HepG2 (cell line): Measurements from ENCODE around the gene RPL3. TPM values are rescaled to one million over a fixed set of nuclear protein-coding genes. Genes with fewer than 3 reads are reported as not detected.

ENCODE experiments used
- ARNTL ChIP-seq: sonication (generic); formaldehyde crosslinking; IDR thresholded peaks from 2 replicates; pipeline ENCODE4 v1.4.0; 2020; ENCODE audit warnings: mild to moderate bottlenecking, missing genetic modification reagents
- ERF ChIP-seq: IDR thresholded peaks from 2 replicates; pipeline ENCODE4 v1.6.1; 2018; ENCODE audit warnings: missing biosample characterization, missing genetic modification reagents
- MED1 ChIP-seq: sonication (generic); formaldehyde crosslinking; IDR thresholded peaks from 2 replicates; pipeline ENCODE4 v1.4.0; 2020; ENCODE audit warnings: missing genetic modification reagents
- NCOA2 ChIP-seq: sonication (generic); formaldehyde crosslinking; IDR thresholded peaks from 2 replicates; pipeline ENCODE4 v1.8.0; 2022; ENCODE audit warnings: inconsistent platforms
- PAWR ChIP-seq: sonication (generic); formaldehyde crosslinking; IDR thresholded peaks from 2 replicates; pipeline ENCODE4 v1.4.0; 2020; ENCODE audit warnings: missing genetic modification reagents, mild to moderate bottlenecking, borderline replicate concordance
- PAX8 ChIP-seq: sonication (generic); formaldehyde crosslinking; IDR thresholded peaks from 2 replicates; pipeline ENCODE4 v1.8.0; 2022; ENCODE audit warnings: mild to moderate bottlenecking, missing genetic modification reagents, borderline replicate concordance
- WIZ ChIP-seq: sonication (generic); formaldehyde crosslinking; IDR thresholded peaks from 2 replicates; pipeline ENCODE4 v1.5.1; 2020; ENCODE audit warnings: mild to moderate bottlenecking, missing genetic modification reagents
- ZBTB3 ChIP-seq: sonication (generic); formaldehyde crosslinking; IDR thresholded peaks from 2 replicates; pipeline ENCODE4 v1.4.0; 2020; ENCODE audit warnings: low read depth, mild to moderate bottlenecking, moderate library complexity, missing genetic modification reagents, borderline replicate concordance
- ZNF460 ChIP-seq: sonication (generic); formaldehyde crosslinking; IDR thresholded peaks from 2 replicates; pipeline ENCODE4 v1.5.1; 2020; ENCODE audit warnings: missing genetic modification reagents, mild to moderate bottlenecking, borderline replicate concordance
- polyA plus RNA-seq, 8 experiments: library from polyadenylated mRNA; depleted of rRNA in 3 of 8; stranded (reverse) in 7 of 8; unstranded in 1 of 8; fragments of >200 nt; fragmentation: Illumina TruSeq in 4 of 8; extraction: Trizol in 4 of 8; gene quantifications; 2 replicates each; pipeline versions ENCODE4 v1.2.1 to v1.2.3, GENCODE V29; 2011 to 2016; ENCODE audit warnings: low read depth in 4 of 8, missing spikeins in 1 of 8, mixed read lengths in 1 of 8; ENCODE audit not compliant: insufficient read depth in 1 of 8
- total RNA-seq, 5 experiments: library from RNA; depleted of rRNA; stranded (reverse); fragments of >200 nt; fragmentation: Illumina TruSeq; extraction: Trizol; gene quantifications; 2 replicates each; pipeline ENCODE4 v1.2.3, GENCODE V29; 2016; ENCODE audit warnings: low read depth in 1 of 5
- TF ChIP-seq, protein P1 (sequence below): sonication (generic); formaldehyde crosslinking; IDR thresholded peaks from 2 replicates; pipeline ENCODE4 v1.9.0; 2022; ENCODE audit warnings: low read depth, missing genetic modification reagents
- TF ChIP-seq, protein P2 (sequence below): sonication (generic); formaldehyde crosslinking; IDR thresholded peaks from 2 replicates; pipeline ENCODE4 v1.8.0; 2022; ENCODE audit warnings: missing genetic modification reagents, mild to moderate bottlenecking, inconsistent platforms, borderline replicate concordance
- TF ChIP-seq, protein P3 (sequence below): sonication (generic); formaldehyde crosslinking; IDR thresholded peaks from 2 replicates; pipeline ENCODE4 v1.4.0; 2020; ENCODE audit warnings: missing genetic modification reagents, borderline replicate concordance
- TF ChIP-seq, protein P4 (sequence below): sonication (generic); formaldehyde crosslinking; IDR thresholded peaks from 2 replicates; pipeline ENCODE4 v1.5.0; 2020; ENCODE audit warnings: mild to moderate bottlenecking, missing genetic modification reagents, borderline replicate concordance
- TF ChIP-seq, protein P5 (sequence below): sonication (generic); formaldehyde crosslinking; IDR thresholded peaks from 2 replicates; pipeline ENCODE4 v1.4.0; 2020; ENCODE audit warnings: mild to moderate bottlenecking, missing genetic modification reagents
- TF ChIP-seq, protein P6 (sequence below): sonication (generic); formaldehyde crosslinking; IDR thresholded peaks from 2 replicates; pipeline ENCODE4 v1.5.0; 2020; ENCODE audit warnings: missing genetic modification reagents

The RPL3 gene
- total and polyA plus RNA-seq, 2 of the 13 experiments (the other 11 are each of a cell fraction or from before 2014, with no cell fraction given), result 1,051 to 3,279 TPM

DNA sequence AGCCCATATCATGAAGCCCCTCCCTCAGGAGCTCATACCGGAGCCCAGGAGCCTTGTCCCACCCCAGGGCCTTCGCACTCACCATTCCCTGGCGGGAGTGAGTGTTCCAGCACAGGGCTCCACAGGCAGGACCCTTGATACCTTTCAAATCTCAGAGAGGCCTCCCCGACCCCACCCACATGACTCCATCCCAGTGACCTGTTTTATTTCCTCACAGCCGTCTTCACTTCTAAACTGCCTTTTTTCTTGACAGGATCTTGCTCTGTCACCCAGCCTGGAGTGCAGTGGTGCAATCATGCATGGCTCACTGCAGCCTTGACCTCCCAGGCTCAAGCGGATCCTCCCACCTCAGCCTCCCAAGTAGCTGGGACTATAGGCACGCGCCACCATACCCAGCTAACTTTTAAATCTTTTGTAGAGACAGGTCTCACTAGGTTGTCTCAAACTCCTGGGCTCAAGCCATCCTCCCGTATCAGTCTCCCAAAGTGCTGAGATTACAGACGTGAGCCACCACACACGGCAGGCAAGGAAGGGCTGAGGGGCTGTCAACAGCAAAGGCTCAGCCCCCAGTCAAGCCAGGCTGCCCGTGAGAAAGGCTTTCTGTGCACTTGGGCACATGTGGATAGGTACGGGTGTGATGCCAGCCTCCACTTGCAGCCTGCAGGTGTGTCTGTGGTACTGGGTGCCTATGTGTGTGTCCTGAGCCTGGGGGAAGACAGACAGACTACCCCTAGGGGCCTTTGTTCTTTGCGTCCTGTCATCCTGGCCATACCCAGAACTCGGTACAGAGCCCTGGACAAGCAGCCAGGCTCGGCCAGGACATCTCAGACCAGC is 9.3 kb downstream of the RPL3 start (continued):
- TF ChIP-seq, protein P1, sequence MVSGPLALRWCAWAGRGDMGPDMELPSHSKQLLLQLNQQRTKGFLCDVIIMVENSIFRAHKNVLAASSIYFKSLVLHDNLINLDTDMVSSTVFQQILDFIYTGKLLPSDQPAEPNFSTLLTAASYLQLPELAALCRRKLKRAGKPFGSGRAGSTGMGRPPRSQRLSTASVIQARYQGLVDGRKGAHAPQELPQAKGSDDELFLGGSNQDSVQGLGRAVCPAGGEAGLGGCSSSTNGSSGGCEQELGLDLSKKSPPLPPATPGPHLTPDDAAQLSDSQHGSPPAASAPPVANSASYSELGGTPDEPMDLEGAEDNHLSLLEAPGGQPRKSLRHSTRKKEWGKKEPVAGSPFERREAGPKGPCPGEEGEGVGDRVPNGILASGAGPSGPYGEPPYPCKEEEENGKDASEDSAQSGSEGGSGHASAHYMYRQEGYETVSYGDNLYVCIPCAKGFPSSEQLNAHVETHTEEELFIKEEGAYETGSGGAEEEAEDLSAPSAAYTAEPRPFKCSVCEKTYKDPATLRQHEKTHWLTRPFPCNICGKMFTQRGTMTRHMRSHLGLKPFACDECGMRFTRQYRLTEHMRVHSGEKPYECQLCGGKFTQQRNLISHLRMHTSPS (CRISPR knock-in tag), result no peak
- TF ChIP-seq ZNF460, result peak; percentile 87; the same call in 1 of the 2 replicates
- no peak for TF ChIP-seq PAX8
- TF ChIP-seq ZBTB3, result 0 out of 2 replicates have a peak, but pooled peaks have one; percentile 35
- TF ChIP-seq NCOA2 (CRISPR knock-in tag), result no peak
- TF ChIP-seq PAWR, result no peak
- TF ChIP-seq, protein P2, sequence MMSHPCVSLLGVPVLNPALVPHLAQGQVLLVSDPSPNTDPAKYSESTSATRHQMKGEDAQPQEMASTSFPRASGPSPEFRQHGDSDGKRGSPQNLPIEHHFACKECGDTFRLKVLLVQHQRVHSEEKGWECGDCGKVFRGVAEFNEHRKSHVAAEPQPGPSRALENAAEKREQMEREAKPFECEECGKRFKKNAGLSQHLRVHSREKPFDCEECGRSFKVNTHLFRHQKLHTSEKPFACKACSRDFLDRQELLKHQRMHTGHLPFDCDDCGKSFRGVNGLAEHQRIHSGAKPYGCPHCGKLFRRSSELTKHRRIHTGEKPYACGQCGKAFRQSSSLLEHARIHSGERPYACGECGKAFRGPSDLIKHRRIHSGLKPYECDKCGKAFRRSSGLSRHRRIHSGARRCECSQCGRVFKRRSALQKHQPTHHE (CRISPR knock-in tag), result no peak
- 0 out of 2 replicates have a peak, but pooled peaks have one; percentile 4 for TF ChIP-seq ARNTL (CRISPR knock-in tag)
- no peak for TF ChIP-seq WIZ (CRISPR knock-in tag)
- TF ChIP-seq, protein P3, sequence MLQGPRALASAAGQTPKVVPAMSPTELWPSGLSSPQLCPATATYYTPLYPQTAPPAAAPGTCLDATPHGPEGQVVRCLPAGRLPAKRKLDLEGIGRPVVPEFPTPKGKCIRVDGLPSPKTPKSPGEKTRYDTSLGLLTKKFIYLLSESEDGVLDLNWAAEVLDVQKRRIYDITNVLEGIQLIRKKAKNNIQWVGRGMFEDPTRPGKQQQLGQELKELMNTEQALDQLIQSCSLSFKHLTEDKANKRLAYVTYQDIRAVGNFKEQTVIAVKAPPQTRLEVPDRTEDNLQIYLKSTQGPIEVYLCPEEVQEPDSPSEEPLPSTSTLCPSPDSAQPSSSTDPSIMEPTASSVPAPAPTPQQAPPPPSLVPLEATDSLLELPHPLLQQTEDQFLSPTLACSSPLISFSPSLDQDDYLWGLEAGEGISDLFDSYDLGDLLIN (CRISPR knock-in tag), result no peak
- TF ChIP-seq, protein P4, sequence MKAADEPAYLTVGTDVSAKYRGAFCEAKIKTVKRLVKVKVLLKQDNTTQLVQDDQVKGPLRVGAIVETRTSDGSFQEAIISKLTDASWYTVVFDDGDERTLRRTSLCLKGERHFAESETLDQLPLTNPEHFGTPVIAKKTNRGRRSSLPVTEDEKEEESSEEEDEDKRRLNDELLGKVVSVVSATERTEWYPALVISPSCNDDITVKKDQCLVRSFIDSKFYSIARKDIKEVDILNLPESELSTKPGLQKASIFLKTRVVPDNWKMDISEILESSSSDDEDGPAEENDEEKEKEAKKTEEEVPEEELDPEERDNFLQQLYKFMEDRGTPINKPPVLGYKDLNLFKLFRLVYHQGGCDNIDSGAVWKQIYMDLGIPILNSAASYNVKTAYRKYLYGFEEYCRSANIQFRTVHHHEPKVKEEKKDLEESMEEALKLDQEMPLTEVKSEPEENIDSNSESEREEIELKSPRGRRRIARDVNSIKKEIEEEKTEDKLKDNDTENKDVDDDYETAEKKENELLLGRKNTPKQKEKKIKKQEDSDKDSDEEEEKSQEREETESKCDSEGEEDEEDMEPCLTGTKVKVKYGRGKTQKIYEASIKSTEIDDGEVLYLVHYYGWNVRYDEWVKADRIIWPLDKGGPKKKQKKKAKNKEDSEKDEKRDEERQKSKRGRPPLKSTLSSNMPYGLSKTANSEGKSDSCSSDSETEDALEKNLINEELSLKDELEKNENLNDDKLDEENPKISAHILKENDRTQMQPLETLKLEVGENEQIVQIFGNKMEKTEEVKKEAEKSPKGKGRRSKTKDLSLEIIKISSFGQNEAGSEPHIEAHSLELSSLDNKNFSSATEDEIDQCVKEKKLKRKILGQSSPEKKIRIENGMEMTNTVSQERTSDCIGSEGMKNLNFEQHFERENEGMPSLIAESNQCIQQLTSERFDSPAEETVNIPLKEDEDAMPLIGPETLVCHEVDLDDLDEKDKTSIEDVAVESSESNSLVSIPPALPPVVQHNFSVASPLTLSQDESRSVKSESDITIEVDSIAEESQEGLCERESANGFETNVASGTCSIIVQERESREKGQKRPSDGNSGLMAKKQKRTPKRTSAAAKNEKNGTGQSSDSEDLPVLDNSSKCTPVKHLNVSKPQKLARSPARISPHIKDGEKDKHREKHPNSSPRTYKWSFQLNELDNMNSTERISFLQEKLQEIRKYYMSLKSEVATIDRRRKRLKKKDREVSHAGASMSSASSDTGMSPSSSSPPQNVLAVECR (CRISPR knock-in tag), result peak; percentile 38; the same call in 1 of the 2 replicates
- TF ChIP-seq ERF (CRISPR knock-in tag), result no peak
- no peak for TF ChIP-seq MED1 (CRISPR knock-in tag)
- TF ChIP-seq, protein P5, sequence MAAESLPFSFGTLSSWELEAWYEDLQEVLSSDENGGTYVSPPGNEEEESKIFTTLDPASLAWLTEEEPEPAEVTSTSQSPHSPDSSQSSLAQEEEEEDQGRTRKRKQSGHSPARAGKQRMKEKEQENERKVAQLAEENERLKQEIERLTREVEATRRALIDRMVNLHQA (CRISPR knock-in tag), result no peak
- TF ChIP-seq, protein P6, sequence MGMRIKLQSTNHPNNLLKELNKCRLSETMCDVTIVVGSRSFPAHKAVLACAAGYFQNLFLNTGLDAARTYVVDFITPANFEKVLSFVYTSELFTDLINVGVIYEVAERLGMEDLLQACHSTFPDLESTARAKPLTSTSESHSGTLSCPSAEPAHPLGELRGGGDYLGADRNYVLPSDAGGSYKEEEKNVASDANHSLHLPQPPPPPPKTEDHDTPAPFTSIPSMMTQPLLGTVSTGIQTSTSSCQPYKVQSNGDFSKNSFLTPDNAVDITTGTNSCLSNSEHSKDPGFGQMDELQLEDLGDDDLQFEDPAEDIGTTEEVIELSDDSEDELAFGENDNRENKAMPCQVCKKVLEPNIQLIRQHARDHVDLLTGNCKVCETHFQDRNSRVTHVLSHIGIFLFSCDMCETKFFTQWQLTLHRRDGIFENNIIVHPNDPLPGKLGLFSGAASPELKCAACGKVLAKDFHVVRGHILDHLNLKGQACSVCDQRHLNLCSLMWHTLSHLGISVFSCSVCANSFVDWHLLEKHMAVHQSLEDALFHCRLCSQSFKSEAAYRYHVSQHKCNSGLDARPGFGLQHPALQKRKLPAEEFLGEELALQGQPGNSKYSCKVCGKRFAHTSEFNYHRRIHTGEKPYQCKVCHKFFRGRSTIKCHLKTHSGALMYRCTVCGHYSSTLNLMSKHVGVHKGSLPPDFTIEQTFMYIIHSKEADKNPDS (CRISPR knock-in tag), result 0 out of 2 replicates have a peak, but pooled peaks have one; percentile 3
